ENCODE results near the gene ELOVL2. TPM values are rescaled to one million over a fixed set of nuclear protein-coding genes. Genes with fewer than 3 reads are reported as not detected.

Gene ELOVL2
- total RNA-seq, 4 donors from 2014 or later = 0.60 to 2.2 (median 1.3) TPM

GRCh38 chr6:11002176-11002575 is 41.9 kb downstream of the ELOVL2 start:
- Histone ChIP-seq H3K4me1 (peaks cover 0 to 8% (median 0%) of the 10 kb centered on the region in 4 donors), H3K27me3 (no peaks in the 10 kb centered on the region), H3K27ac (no peak overlapping the region), H3K4me3 (no peak overlapping the region), H3K9me3 (no peaks in the 10 kb centered on the region), H3K36me3 (no peaks in the 10 kb centered on the region)
- WGBS, 2 donors = 87 to 90% methylated on average over 2 of the region's 2 CpGs
- TF ChIP-seq EP300 (IDR thresholded peaks at IDR 0.05) (no peak), POLR2A (IDR thresholded peaks at IDR 0.05) (no peak), CTCF (IDR thresholded peaks at IDR 0.05) (no peak)
- no peak for DNase-seq (ENCODE audit: low spot score in 2 of 2)

GRCh38 chr6:10999994-11000393 is 44.1 kb downstream of the ELOVL2 start:
- Histone ChIP-seq H3K27ac (no peak overlapping the region), H3K9me3 (no peaks in the 10 kb centered on the region), H3K4me1 (peaks cover 0 to 8% (median 0%) of the 10 kb centered on the region in 4 donors), H3K36me3 (no peaks in the 10 kb centered on the region), H3K4me3 (no peak overlapping the region), H3K27me3 (no peaks in the 10 kb centered on the region)
- TF ChIP-seq EP300 (IDR thresholded peaks at IDR 0.05) (no peak), CTCF (IDR thresholded peaks at IDR 0.05) (no peak), POLR2A (IDR thresholded peaks at IDR 0.05) (no peak)
- WGBS, 2 donors = 19 to 24% methylated on average over 2 of the region's 2 CpGs
- no peak for DNase-seq (ENCODE audit: low spot score in 2 of 2)

- Histone ChIP-seq H3K9me3 (no peaks in the 10 kb centered on the region), H3K36me3 (no peaks in the 10 kb centered on the region), H3K4me3 (no peak overlapping the region), H3K27ac (no peak overlapping the region), H3K27me3 (no peaks in the 10 kb centered on the region), H3K4me1 (peaks cover 0 to 7% (median 0%) of the 10 kb centered on the region in 4 donors)
- DNase-seq (ENCODE audit: low spot score in 2 of 2) = peak; percentile 23 to 27
- WGBS, 2 donors = 62 to 75% methylated on average over 4 of the region's 4 CpGs
- TF ChIP-seq POLR2A (IDR thresholded peaks at IDR 0.05) (no peak), CTCF (IDR thresholded peaks at IDR 0.05) (no peak), EP300 (IDR thresholded peaks at IDR 0.05) (no peak)
Observed at GRCh38 chr6:10995114-10995707, 48.9 kb downstream of the ELOVL2 start.

GRCh38 chr6:10993896-10994295 is 50.2 kb downstream of the ELOVL2 start:
- Histone ChIP-seq H3K4me1 (no peaks in the 10 kb centered on the region), H3K4me3 (no peak overlapping the region), H3K27me3 (no peaks in the 10 kb centered on the region), H3K36me3 (no peaks in the 10 kb centered on the region), H3K27ac (no peak overlapping the region), H3K9me3 (no peaks in the 10 kb centered on the region)
- TF ChIP-seq EP300 (IDR thresholded peaks at IDR 0.05) = no peak
- TF ChIP-seq CTCF (IDR thresholded peaks at IDR 0.05) = no peak
- TF ChIP-seq POLR2A (IDR thresholded peaks at IDR 0.05) = no peak
- DNase-seq (ENCODE audit: low spot score in 2 of 2) = no peak
- WGBS, 2 donors = 91 to 98% methylated on average over 8 of the region's 8 CpGs

- TF ChIP-seq POLR2A (IDR thresholded peaks at IDR 0.05) (no peak), EP300 (IDR thresholded peaks at IDR 0.05) (no peak), CTCF (IDR thresholded peaks at IDR 0.05) (no peak)
- H3K4me3 ChIP-seq = no peak overlapping the region
- DNase-seq (ENCODE audit: low spot score in 2 of 2) = no peak
- no peaks in the 10 kb centered on the region for H3K9me3 ChIP-seq
- no peaks in the 10 kb centered on the region for H3K27me3 ChIP-seq
- WGBS, 2 donors = 42 to 45% methylated on average over 2 of the region's 2 CpGs
- H3K4me1 ChIP-seq = no peaks in the 10 kb centered on the region
- no peaks in the 10 kb centered on the region for H3K36me3 ChIP-seq
- H3K27ac ChIP-seq = no peak overlapping the region
Observed at GRCh38 chr6:10991115-10991514, 53.0 kb downstream of the ELOVL2 start.
